Astrocyte (in vitro differentiated cells and primary cell): ENCODE results near the gene RAX2. TPM values are rescaled to one million over a fixed set of nuclear protein-coding genes. Genes with fewer than 3 reads are reported as not detected.
A peak's percentile ranks its signal among the peaks of the same experiment; 100 is the strongest.

Experiments
- DNase-seq: peaks from one replicate; pipeline ENCODE4 v3.0.0-alpha.2; 2010; ENCODE audit warnings: low read depth
- FAIRE-seq: peaks from 2 replicates; lab custom pipeline; 2011; peaks lifted over from hg19 to GRCh38; lab: Jason Lieb, UNC
- H2AFZ ChIP-seq: 2 replicates; pipeline ENCODE4 v1.6.0; 2012; ENCODE audit warnings: low read depth, low read length, inconsistent platforms
- H3K27ac ChIP-seq: 2 replicates; pipeline ENCODE4 v1.5.1; 2011; ENCODE audit warnings: low read depth, low read length, inconsistent platforms
- H3K27me3 ChIP-seq: 2 replicates; pipeline ENCODE4 v1.6.0; 2011; ENCODE audit warnings: low read length, inconsistent platforms; ENCODE audit not compliant: insufficient read depth
- H3K36me3 ChIP-seq: 2 replicates; pipeline ENCODE4 v1.5.1; 2011; ENCODE audit warnings: low read length, inconsistent platforms; ENCODE audit not compliant: insufficient read depth
- H3K4me1 ChIP-seq: 2 replicates; pipeline ENCODE4 v1.5.1; 2011; ENCODE audit warnings: low read length, inconsistent platforms; ENCODE audit not compliant: insufficient read depth
- H3K4me2 ChIP-seq: 2 replicates; pipeline ENCODE4 v1.6.0; 2012; ENCODE audit warnings: low read length, inconsistent platforms
- H3K4me3 ChIP-seq: 2 replicates; pipeline ENCODE4 v1.5.1; 2011; ENCODE audit warnings: low read depth, mild to moderate bottlenecking, low read length, inconsistent platforms; ENCODE audit not compliant: insufficient read depth
- H3K79me2 ChIP-seq: 2 replicates; pipeline ENCODE4 v1.6.0; 2012; ENCODE audit warnings: mild to moderate bottlenecking, low read length, inconsistent platforms; ENCODE audit not compliant: insufficient read depth
- H3K9ac ChIP-seq: 2 replicates; pipeline ENCODE4 v1.6.0; 2012; ENCODE audit warnings: mild to moderate bottlenecking, low read length, inconsistent platforms
- H3K9me3 ChIP-seq: 2 replicates; pipeline ENCODE4 v1.5.1; 2012; ENCODE audit warnings: low read depth, mild to moderate bottlenecking, low read length, inconsistent platforms; ENCODE audit not compliant: insufficient read depth
- H4K20me1 ChIP-seq: 2 replicates; pipeline ENCODE4 v1.6.0; 2012; ENCODE audit warnings: low read length, inconsistent platforms; ENCODE audit not compliant: insufficient read depth
- H3K27ac Mint-ChIP-seq: one replicate; pipeline ENCODE4 v1.8.0; 2021; ENCODE audit warnings: mild to moderate bottlenecking, mixed read lengths; ENCODE audit not compliant: unreplicated experiment
- H3K27me3 Mint-ChIP-seq: one replicate; pipeline ENCODE4 v1.8.0; 2021; ENCODE audit warnings: low read depth, mixed read lengths; ENCODE audit not compliant: unreplicated experiment
- H3K36me3 Mint-ChIP-seq: one replicate; pipeline ENCODE4 v1.8.0; 2021; ENCODE audit warnings: low read depth, mixed read lengths; ENCODE audit not compliant: unreplicated experiment
- H3K4me1 Mint-ChIP-seq: one replicate; pipeline ENCODE4 v1.8.0; 2021; ENCODE audit warnings: low read depth, mixed read lengths; ENCODE audit not compliant: unreplicated experiment
- H3K4me3 Mint-ChIP-seq: one replicate; pipeline ENCODE4 v1.8.0; 2021; ENCODE audit warnings: mild to moderate bottlenecking, moderate library complexity, mixed read lengths; ENCODE audit not compliant: unreplicated experiment
- H3K9me3 Mint-ChIP-seq: one replicate; pipeline ENCODE4 v1.8.0; 2021; ENCODE audit warnings: mild to moderate bottlenecking, mixed read lengths; ENCODE audit not compliant: unreplicated experiment
- CTCF ChIP-seq: IDR thresholded peaks from 2 replicates; pipeline ENCODE4 v1.5.1; 2011; ENCODE audit warnings: low read depth, mild to moderate bottlenecking, inconsistent platforms, low read length, moderate library complexity; ENCODE audit not compliant: insufficient read depth
- EZH2 ChIP-seq: IDR thresholded peaks from 2 replicates; pipeline ENCODE4 v1.6.1; 2012; ENCODE audit warnings: mild to moderate bottlenecking, low read length, inconsistent platforms; ENCODE audit not compliant: insufficient read depth
- total RNA-seq: library from RNA; stranded (reverse); gene quantifications from 2 replicates; pipeline ENCODE4 v1.2.1, GENCODE V29; 2021

Gene RAX2
- total RNA-seq, 1 donor from 2014 or later: not detected

GRCh38 chr19:3765121-3765520, 6.9 kb downstream of the RAX2 start:
- TF ChIP-seq CTCF (no peak), EZH2 (no peak)
- Histone ChIP-seq H3K4me2 (peak overlapping the region; percentile 8), H3K27me3 (no peaks in the 10 kb centered on the region), H2AFZ (no peak overlapping the region), H3K79me2 (peaks cover 18% of the 10 kb centered on the region), H3K27ac (peak overlapping the region; percentile 6), H4K20me1 (no peaks in the 10 kb centered on the region), H3K9ac (no peak overlapping the region), H3K4me1 (peaks cover 9% of the 10 kb centered on the region), H3K36me3 (no peaks in the 10 kb centered on the region), H3K9me3 (no peaks in the 10 kb centered on the region), H3K4me3 (no peak overlapping the region)
- no peak for DNase-seq
- no peak overlapping the region for H3K27ac Mint-ChIP-seq
- H3K27me3 Mint-ChIP-seq: no peaks in the 10 kb centered on the region
- no peak for FAIRE-seq
- H3K36me3 Mint-ChIP-seq: no peaks in the 10 kb centered on the region
- no peaks in the 10 kb centered on the region for H3K4me1 Mint-ChIP-seq
- H3K4me3 Mint-ChIP-seq: no peak overlapping the region
- H3K9me3 Mint-ChIP-seq: no peaks in the 10 kb centered on the region

- DNase-seq (peak; percentile 98), FAIRE-seq (peak; percentile 89)
- peak within 1 kb of the TSS; percentile 98 for H3K4me2 ChIP-seq
- H3K4me3 ChIP-seq: peak within 1 kb of the TSS; percentile 85
- Mint-ChIP-seq H3K4me3 (peak within 1 kb of the TSS; percentile 95), H3K4me1 (no peaks in the 10 kb centered on the region), H3K27me3 (no peaks in the 10 kb centered on the region), H3K36me3 (no peaks in the 10 kb centered on the region), H3K27ac (peak within 1 kb of the TSS; percentile 97), H3K9me3 (no peaks in the 10 kb centered on the region)
- H3K9me3 ChIP-seq: no peaks in the 10 kb centered on the region
- TF ChIP-seq CTCF: no peak
- TF ChIP-seq EZH2: no peak
- peaks cover 30% of the 10 kb centered on the region for H3K79me2 ChIP-seq
- H3K27ac ChIP-seq: peak within 1 kb of the TSS; percentile 99
- H3K4me1 ChIP-seq: peaks cover 9% of the 10 kb centered on the region
- no peaks in the 10 kb centered on the region for H3K36me3 ChIP-seq
- H3K27me3 ChIP-seq: no peaks in the 10 kb centered on the region
- H3K9ac ChIP-seq: peak within 1 kb of the TSS; percentile 95
- H2AFZ ChIP-seq: peak within 1 kb of the TSS; percentile 97
- H4K20me1 ChIP-seq: peaks cover 7% of the 10 kb centered on the region
Observed at GRCh38 chr19:3762501-3763459, 9.2 kb downstream of the RAX2 start, which contains the start of gene MRPL54. Gene MRPL54, plus strand, starts transcription at chr19:3762682. Its CDS starts 19 bp downstream, at chr19:3762701.

GRCh38 chr19:3762130-3762473, 9.9 kb downstream of the RAX2 start:
- FAIRE-seq (no peak), DNase-seq (no peak)
- Histone ChIP-seq H3K4me1 (peaks cover 9% of the 10 kb centered on the region), H3K9me3 (no peaks in the 10 kb centered on the region), H3K36me3 (no peaks in the 10 kb centered on the region), H2AFZ (no peak overlapping the region), H3K79me2 (peaks cover 30% of the 10 kb centered on the region), H3K27ac (peak overlapping the region; percentile 99), H3K4me2 (peak overlapping the region; percentile 98), H3K4me3 (peak overlapping the region; percentile 75), H4K20me1 (peaks cover 7% of the 10 kb centered on the region), H3K9ac (peak overlapping the region; percentile 95), H3K27me3 (no peaks in the 10 kb centered on the region)
- no peak for TF ChIP-seq CTCF
- TF ChIP-seq EZH2: no peak
- peak overlapping the region; percentile 95 for H3K4me3 Mint-ChIP-seq
- peak overlapping the region; percentile 97 for H3K27ac Mint-ChIP-seq
- no peaks in the 10 kb centered on the region for H3K27me3 Mint-ChIP-seq
- H3K36me3 Mint-ChIP-seq: no peaks in the 10 kb centered on the region
- H3K9me3 Mint-ChIP-seq: no peaks in the 10 kb centered on the region
- no peaks in the 10 kb centered on the region for H3K4me1 Mint-ChIP-seq
